Measurements from ENCODE around the gene OPN1LW.

OPN1LW gene

GRCh38 chrX:154131955-154132354, 12.1 kb upstream of the OPN1LW start:
- TF ChIP-seq CTCF (IDR thresholded peaks at IDR 0.05; ENCODE audit: control extremely low read depth, extremely low read depth, low read depth, missing control alignments), result no peak
- DNase-seq (ENCODE audit: extremely low spot score), result no peak
- ChIA-PET POLR2A (no interaction called here), CTCF (no interaction called here)

GRCh38 chrX:154132366-154132765, 11.7 kb upstream of the OPN1LW start:
- CTCF ChIA-PET, result no interaction called here
- POLR2A ChIA-PET, result no interaction called here
- no peak for DNase-seq (ENCODE audit: extremely low spot score)
- TF ChIP-seq CTCF (IDR thresholded peaks at IDR 0.05; ENCODE audit: control extremely low read depth, extremely low read depth, low read depth, missing control alignments), result no peak

- ChIA-PET POLR2A (no interaction called here), CTCF (interaction anchor here (1.1 to 1.8 kb wide), 5 partner anchors 33 to 406 kb away, joined by 3 to 6 read pairs (median 3); no protein-coding TSS in a partner anchor)
- no peak for TF ChIP-seq CTCF (IDR thresholded peaks at IDR 0.05; ENCODE audit: control extremely low read depth, extremely low read depth, low read depth, missing control alignments)
- no peak for DNase-seq (ENCODE audit: extremely low spot score)
These were observed 8.4 kb upstream of the OPN1LW start for GRCh38 chrX:154135458-154136229.

- TF ChIP-seq CTCF (IDR thresholded peaks at IDR 0.05; ENCODE audit: control extremely low read depth, extremely low read depth, low read depth, missing control alignments), result peak; percentile 45
- POLR2A ChIA-PET, result no interaction called here
- CTCF ChIA-PET, result interaction anchor here (0.6 to 1.8 kb wide), 9 partner anchors 10 to 405 kb away, joined by 3 to 6 read pairs (median 3); no protein-coding TSS in a partner anchor
- peak; percentile 70 for DNase-seq (ENCODE audit: extremely low spot score)
These were observed 7.3 kb upstream of the OPN1LW start for GRCh38 chrX:154136627-154137161.

GRCh38 chrX:154138857-154139256, 5.2 kb upstream of the OPN1LW start:
- no peak for DNase-seq (ENCODE audit: extremely low spot score)
- TF ChIP-seq CTCF (IDR thresholded peaks at IDR 0.05; ENCODE audit: control extremely low read depth, extremely low read depth, low read depth, missing control alignments), result no peak
- ChIA-PET CTCF (no interaction called here), POLR2A (no interaction called here)

- POLR2A ChIA-PET, result no interaction called here
- no peak for TF ChIP-seq CTCF (IDR thresholded peaks at IDR 0.05; ENCODE audit: control extremely low read depth, extremely low read depth, low read depth, missing control alignments)
- no peak for DNase-seq (ENCODE audit: extremely low spot score)
- CTCF ChIA-PET, result no interaction called here
These were observed 3.8 kb upstream of the OPN1LW start for GRCh38 chrX:154140206-154140605.
